Hypothalamus (tissue), 51 donors: Measurements from ENCODE around the gene NPAS3.

Experiments used
- DNase-seq, 51 donors: peaks; one replicate each; lab custom pipeline; 2025; lab: John Stamatoyannopoulos, UW

The NPAS3 gene

GRCh38 chr14:33357225-33358010, 418.7 kb downstream of the NPAS3 start:
- peak in 22 of 51 donors; percentile 10 to 74 (median 38) for DNase-seq

DNA sequence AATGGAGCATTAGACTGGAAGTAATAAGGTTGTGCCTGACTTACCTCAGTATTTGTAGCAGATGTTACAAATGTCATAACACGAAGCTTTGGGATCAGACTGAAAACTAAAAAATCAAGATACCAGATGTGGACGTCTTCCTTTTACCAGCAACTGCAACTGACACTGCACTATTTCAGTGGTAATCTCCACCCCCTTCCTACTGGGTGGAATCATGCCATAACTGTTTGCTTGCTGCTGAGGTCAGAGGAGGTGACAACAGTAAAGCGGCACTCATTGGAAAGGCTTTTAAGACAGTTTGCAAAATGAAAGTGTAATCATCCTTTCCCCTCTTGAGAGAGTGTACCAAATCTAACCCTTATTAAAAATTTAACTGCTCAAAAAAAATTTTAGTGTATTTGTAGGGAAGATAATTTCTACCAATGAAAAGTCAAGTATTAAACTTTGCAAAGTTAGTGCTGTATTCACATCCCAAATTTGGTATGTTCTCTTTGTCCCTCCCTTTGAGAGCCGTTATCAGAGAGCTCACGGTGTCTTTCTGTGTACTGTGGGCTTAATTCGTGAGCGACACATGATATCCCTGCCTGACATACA, 420.7 kb downstream of the NPAS3 start:
- DNase-seq = peak in 1 of 51 donors; percentile 3

GRCh38 chr14:33362934-33363333, 424.3 kb downstream of the NPAS3 start:
- DNase-seq = no peak

GRCh38 chr14:33363682-33364081, 425.0 kb downstream of the NPAS3 start:
- no peak for DNase-seq

DNA sequence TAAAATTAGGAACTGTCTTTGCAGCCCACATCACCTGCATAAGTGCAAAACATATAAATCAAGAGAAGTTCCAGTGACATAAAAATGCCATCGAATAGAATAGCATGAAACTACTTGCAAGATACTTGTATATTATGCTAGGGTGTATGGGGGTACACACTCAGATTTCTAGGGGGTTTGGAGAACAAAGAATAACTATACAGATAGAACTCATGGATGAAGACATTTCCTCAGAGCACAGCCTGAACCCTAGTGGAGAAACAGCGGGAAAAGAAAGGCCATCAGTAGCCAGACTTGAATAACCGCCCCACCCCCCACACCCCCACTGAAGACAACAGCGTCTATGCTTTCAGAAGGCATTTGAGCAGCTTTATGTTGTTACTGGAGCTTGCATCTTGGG, 425.8 kb downstream of the NPAS3 start:
- peak in 20 of 51 donors; percentile 6 to 64 (median 41) for DNase-seq

DNA sequence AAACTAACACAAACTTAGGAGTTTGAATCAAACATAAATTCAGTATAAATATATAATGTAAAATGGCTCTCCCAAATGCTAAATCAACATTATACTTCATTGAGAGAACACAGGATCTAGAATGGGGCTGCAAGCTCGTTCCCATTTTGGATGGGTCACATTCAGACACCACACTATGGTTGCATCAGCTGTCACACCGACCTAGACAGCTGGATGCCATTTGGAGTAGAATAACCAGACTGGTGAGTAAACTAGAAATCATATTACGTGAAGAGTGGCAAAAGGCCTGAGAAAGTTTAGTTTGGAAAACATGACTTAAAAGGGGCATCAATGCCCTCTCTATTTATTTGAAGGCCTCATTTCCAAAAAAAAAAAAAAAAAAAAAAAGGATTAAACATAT, 430.4 kb downstream of the NPAS3 start:
- no peak for DNase-seq

DNA sequence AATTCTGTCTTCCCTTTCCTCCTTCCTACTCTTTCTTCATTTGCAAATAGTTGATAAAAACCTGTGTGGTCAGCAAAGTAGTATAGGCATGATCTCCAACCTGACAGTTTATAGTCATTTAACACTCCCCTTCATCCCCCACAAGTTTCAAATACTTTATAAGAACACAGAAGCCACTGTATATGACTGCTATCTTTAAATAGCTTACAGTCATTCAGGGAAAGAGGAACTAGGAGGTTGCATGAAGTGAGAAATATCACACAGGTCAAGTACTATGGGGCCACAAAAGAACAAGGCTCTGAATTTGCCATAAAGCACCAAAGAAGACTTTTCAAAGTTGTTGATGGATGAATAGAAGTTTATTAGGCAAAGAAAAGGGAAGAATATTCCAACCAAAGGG, 431.3 kb downstream of the NPAS3 start:
- DNase-seq = no peak

DNA sequence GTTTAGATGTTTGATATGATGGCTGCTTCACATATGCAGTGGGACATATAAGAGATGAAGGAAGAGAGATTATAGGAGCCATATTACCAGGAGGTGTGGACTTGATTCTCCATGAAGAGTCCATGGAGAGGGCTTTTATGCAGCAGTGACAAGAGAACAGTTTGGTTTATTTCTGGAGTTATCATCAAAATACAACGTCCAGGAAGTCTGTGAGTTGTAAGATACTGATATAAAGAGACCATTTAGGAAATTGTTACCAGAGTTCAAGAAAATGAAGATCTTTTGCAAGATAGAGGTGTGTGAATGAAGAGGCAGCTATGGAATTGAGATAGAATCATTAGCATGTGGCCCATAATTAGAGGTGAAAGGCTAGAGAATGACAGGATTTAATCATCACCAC, 431.7 kb downstream of the NPAS3 start:
- no peak for DNase-seq

DNA sequence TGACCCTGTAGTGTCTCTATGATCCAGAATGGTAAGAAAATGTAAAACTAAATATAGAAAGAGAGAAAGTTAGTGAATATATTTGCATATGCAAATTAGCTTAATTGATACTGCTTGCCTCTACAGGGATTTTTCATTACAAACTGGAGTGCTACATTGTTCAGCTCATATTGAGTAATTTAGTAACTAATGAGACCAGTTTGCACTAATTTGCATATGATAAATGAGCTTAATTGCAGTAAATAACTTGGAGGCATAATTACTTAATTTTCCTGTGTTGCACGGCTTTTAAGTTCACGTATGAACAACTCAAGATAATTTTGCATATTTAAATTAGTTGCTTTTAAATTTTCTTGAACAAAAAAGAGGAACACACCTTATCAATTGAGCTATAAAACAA, 436.5 kb downstream of the NPAS3 start:
- no peak for DNase-seq

DNA sequence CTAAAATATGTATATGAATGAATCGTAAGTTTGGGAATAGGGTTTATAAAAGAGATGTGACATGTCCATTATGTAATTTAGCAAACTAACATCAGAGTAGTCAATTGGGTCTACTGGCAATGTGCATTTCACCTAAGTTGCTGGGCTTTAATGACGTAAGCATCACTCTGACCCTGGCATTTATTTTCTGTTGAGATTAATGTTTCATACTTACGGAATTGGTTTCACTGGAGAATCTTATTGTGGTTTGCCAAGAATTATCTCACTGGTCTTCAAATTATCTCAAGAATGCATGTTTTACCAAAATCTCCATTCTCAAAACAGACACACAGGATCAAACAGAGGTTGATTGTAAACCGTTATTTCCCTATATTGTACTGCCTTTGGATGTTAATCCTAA, 437.1 kb downstream of the NPAS3 start:
- DNase-seq = no peak

- no peak for DNase-seq
Measured at GRCh38 chr14:33376510-33376909, 437.8 kb downstream of the NPAS3 start.

- no peak for DNase-seq
Measured at GRCh38 chr14:33377596-33378390, 439.1 kb downstream of the NPAS3 start.

DNA sequence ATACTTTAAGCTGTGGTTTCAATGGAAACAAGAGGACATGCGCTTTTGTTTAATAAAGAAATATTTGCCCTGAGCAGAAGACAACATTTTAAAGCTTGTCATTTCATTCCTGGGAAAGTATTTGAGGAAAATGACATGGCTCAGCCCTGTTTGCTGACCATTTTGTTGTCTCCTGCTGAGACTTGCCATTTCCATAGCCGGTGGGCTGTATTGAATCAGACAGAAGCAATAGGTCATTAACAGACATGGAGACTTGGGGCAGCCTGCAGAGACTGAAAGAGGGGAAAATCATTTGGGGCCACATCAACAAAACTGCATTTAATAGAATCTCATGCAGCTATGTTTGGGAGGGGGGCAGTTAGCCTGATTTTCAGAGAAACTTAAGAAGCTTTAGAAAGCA, 443.0 kb downstream of the NPAS3 start:
- no peak for DNase-seq

GRCh38 chr14:33386140-33386539, 447.5 kb downstream of the NPAS3 start:
- DNase-seq = no peak

- DNase-seq = no peak
Measured at GRCh38 chr14:33386781-33387180, 448.1 kb downstream of the NPAS3 start.

DNA sequence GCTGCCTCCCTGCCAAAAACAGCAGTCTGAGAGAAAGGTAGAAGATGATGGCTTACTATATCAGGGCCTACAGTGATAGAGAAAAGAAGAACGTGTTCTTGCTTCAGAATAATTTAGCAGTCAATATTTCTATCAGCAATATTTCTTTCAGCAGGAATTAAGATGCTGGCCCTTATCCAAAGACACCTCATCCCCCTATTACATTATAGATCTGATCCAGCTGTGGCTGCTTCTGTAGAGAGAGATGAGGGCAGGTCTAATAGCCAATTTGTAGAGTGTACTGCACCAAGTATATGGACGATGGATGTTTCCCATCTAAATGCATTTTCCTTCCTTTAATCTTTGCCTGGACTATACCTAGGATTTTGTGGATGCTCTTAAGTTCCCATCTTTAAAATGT, 451.7 kb downstream of the NPAS3 start:
- no peak for DNase-seq

GRCh38 chr14:33393231-33393894, 454.7 kb downstream of the NPAS3 start:
- DNase-seq = no peak

- no peak for DNase-seq
Measured at GRCh38 chr14:33393895-33394368, 455.3 kb downstream of the NPAS3 start.

- DNase-seq = no peak
Measured at GRCh38 chr14:33401311-33401710, 462.6 kb downstream of the NPAS3 start.

- DNase-seq = no peak
Measured at GRCh38 chr14:33402604-33403003, 463.9 kb downstream of the NPAS3 start.

DNA sequence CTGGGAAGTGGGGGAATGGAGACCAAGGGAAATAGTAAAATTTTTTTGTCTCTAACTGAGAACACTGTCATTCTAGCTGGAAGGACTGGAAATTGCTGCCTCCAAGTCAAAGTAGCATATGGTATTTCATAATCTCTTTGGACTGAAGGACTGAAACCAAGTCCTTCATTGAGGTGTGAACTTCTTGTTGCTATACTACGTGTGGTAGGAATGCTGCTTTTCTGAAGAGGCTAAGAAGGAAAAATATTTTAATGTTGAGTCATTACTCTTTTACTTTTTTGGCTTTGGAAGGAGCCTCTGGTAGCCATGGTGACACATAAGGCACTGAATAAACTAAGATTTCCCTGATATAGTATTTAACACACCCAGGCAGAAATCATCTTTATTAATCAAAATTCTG, 465.4 kb downstream of the NPAS3 start:
- no peak for DNase-seq
